Activated B cell treated with CpG ODN at 0.5 μM for 24 hours (primary cell): Measurements from ENCODE around the gene ATP8A2. TPM values are rescaled to one million over a fixed set of nuclear protein-coding genes. Genes with fewer than 3 reads are reported as not detected.

ENCODE experiments used
- ATAC-seq: fragments of 200-7000 bp; cut with Tn5 transposase; one replicate; pipeline ENCODE4 v1.10.0; 2021; ENCODE audit warnings: low read depth, mild to moderate bottlenecking, moderate library complexity
- CTCF ChIA-PET: fragments of 350-600 bp; sonication (Branson Sonifier 250); formaldehyde crosslinking; loops from one replicate; lab custom pipeline; 2021; ENCODE audit warnings: antibody characterized with exemption; lab: Charles Lee
- POLR2A ChIA-PET: fragments of 350-600 bp; sonication (Branson Sonifier 250); formaldehyde crosslinking; loops from one replicate; lab custom pipeline; 2021; ENCODE audit warnings: antibody characterized with exemption; lab: Charles Lee
- DNase-seq: peaks from one replicate; pipeline ENCODE4 v3.0.0; 2022
- H3K27ac Mint-ChIP-seq: one replicate; pipeline ENCODE4 v1.8.0; 2020; ENCODE audit warnings: mixed read lengths
- H3K27me3 Mint-ChIP-seq: one replicate; pipeline ENCODE4 v1.8.0; 2021; ENCODE audit warnings: mixed read lengths
- H3K36me3 Mint-ChIP-seq: one replicate; pipeline ENCODE4 v1.8.0; 2021; ENCODE audit warnings: low read depth, mixed read lengths
- H3K4me1 Mint-ChIP-seq: one replicate; pipeline ENCODE4 v1.8.0; 2021; ENCODE audit warnings: mixed read lengths
- H3K4me3 Mint-ChIP-seq: one replicate; pipeline ENCODE4 v1.8.0; 2020; ENCODE audit warnings: mild to moderate bottlenecking, mixed read lengths
- H3K9me3 Mint-ChIP-seq: one replicate; pipeline ENCODE4 v1.8.0; 2020; ENCODE audit warnings: mixed read lengths
- intact Hi-C: fragments of 100-400 bp; cut with micrococcal nuclease; formaldehyde crosslinking; loops from one replicate; pipeline ENCODE4 v1.15.1; 2024
- total RNA-seq: library from RNA; stranded (reverse); gene quantifications from 2 replicates; pipeline ENCODE4 v1.2.3, GENCODE V29; 2022
- TF ChIP-seq, protein P1 (sequence below): fragments of 200-600 bp; IDR thresholded peaks from one replicate; pipeline ENCODE4 v1.8.0; 2022; ENCODE audit warnings: antibody characterized with exemption, mild to moderate bottlenecking

ATP8A2 gene
- total RNA-seq, 1 donor from 2014 or later = not detected

DNA sequence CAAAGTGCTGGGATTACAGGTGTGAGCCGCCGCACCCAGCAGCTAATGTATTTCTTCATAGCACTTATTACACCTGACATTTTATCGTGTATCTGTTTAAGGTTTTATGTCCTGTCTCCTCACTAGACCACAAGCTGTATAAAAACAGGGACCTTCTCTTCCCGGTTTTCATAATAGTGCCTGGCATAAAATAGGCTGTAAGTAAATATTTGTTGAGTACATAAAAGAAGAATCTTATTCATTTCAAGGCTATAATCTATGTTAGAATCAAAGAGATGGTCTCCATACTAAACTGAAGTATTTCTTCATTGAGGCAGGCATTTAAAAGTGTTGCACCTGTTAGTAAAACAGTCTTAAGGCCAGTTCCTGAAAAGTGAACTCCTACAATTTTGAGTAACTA is 486.1 kb downstream of the ATP8A2 start:
- H3K9me3 Mint-ChIP-seq = no peaks in the 10 kb centered on the region
- no peaks in the 10 kb centered on the region for H3K4me1 Mint-ChIP-seq
- ATAC-seq (no peak), DNase-seq (no peak)
- TF ChIP-seq, protein P1, sequence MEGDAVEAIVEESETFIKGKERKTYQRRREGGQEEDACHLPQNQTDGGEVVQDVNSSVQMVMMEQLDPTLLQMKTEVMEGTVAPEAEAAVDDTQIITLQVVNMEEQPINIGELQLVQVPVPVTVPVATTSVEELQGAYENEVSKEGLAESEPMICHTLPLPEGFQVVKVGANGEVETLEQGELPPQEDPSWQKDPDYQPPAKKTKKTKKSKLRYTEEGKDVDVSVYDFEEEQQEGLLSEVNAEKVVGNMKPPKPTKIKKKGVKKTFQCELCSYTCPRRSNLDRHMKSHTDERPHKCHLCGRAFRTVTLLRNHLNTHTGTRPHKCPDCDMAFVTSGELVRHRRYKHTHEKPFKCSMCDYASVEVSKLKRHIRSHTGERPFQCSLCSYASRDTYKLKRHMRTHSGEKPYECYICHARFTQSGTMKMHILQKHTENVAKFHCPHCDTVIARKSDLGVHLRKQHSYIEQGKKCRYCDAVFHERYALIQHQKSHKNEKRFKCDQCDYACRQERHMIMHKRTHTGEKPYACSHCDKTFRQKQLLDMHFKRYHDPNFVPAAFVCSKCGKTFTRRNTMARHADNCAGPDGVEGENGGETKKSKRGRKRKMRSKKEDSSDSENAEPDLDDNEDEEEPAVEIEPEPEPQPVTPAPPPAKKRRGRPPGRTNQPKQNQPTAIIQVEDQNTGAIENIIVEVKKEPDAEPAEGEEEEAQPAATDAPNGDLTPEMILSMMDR = no peak
- intact Hi-C loops = no loop called here
- H3K27ac Mint-ChIP-seq = no peak overlapping the region
- H3K36me3 Mint-ChIP-seq = no peaks in the 10 kb centered on the region
- peaks cover 2% of the 10 kb centered on the region for H3K27me3 Mint-ChIP-seq
- no peak overlapping the region for H3K4me3 Mint-ChIP-seq
- CTCF ChIA-PET = no interaction called here
- POLR2A ChIA-PET = interaction anchor here (0.7 kb wide), 1 partner anchor 79 kb away, joined by 4 read pairs; no protein-coding TSS in a partner anchor

DNA sequence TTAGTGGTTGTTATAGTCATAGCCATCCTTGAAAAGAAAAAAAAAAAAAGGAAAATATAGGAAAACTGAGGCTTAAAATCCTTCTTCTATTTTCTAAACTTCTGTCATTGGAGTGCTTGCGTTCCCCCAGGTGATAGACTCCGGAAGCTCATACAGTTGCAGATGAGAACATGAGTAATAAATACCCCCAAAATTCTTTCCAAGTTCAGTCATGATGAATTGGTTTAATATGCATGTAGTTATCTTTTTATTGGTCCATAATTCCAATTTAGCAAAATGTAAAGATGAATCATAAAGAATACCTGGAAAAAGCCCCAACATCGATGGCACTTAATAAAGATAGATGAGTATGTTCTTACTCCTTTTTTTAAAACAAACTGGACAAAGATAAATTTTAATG is 487.8 kb downstream of the ATP8A2 start:
- DNase-seq = no peak
- no peaks in the 10 kb centered on the region for H3K4me1 Mint-ChIP-seq
- ATAC-seq = no peak
- ChIA-PET POLR2A (no interaction called here), CTCF (no interaction called here)
- intact Hi-C loops = no loop called here
- no peak overlapping the region for H3K27ac Mint-ChIP-seq
- H3K4me3 Mint-ChIP-seq = no peak overlapping the region
- TF ChIP-seq, protein P1 = no peak
- H3K27me3 Mint-ChIP-seq = peaks cover 2% of the 10 kb centered on the region
- H3K9me3 Mint-ChIP-seq = no peaks in the 10 kb centered on the region
- no peaks in the 10 kb centered on the region for H3K36me3 Mint-ChIP-seq

DNA sequence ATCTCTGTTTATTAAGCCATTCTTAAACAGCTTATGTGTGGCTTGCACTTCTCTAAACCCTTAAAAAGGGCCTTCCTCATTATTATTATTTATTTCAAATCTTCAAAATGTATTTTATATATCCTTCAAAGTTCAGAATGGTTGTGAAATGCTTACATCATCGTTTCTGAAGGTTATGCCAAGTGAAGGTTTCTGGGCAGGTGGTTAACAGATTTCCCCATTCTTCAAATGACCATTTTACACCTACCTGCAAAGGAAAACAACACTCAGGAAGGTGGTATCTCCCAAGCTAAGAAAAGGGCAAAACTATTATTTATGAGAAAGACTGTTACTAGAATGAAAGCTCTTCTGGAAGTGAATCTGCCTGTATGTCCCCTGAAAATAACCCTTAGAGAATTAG is 488.5 kb downstream of the ATP8A2 start:
- H3K36me3 Mint-ChIP-seq = no peaks in the 10 kb centered on the region
- peaks cover 3% of the 10 kb centered on the region for H3K27me3 Mint-ChIP-seq
- H3K4me1 Mint-ChIP-seq = no peaks in the 10 kb centered on the region
- no peak overlapping the region for H3K4me3 Mint-ChIP-seq
- intact Hi-C loops = no loop called here
- POLR2A ChIA-PET = no interaction called here
- CTCF ChIA-PET = no interaction called here
- no peaks in the 10 kb centered on the region for H3K9me3 Mint-ChIP-seq
- H3K27ac Mint-ChIP-seq = no peak overlapping the region
- no peak for DNase-seq
- TF ChIP-seq, protein P1 = no peak
- no peak for ATAC-seq

DNA sequence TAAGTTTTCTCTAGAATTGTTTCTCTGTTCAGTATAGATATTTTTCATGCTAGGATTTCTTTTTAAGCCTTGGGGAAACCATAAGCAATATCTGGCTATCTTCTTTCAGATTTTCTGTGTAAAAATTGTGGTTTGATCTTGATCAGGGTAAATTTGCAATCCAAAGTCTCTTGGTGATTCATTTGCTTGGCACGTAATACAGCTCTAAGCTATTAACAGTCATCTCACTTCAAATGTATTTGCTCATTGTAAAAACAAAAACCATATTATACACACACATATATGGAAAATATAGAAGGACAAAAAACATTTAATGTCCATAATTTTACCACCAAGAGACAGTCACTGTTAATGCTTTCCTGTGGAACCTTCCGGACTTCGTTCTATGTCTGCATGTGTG is 489.1 kb downstream of the ATP8A2 start:
- DNase-seq (no peak), ATAC-seq (no peak)
- Mint-ChIP-seq H3K27me3 (peaks cover 4% of the 10 kb centered on the region), H3K4me3 (no peak overlapping the region), H3K27ac (no peak overlapping the region), H3K4me1 (no peaks in the 10 kb centered on the region), H3K36me3 (no peaks in the 10 kb centered on the region), H3K9me3 (no peaks in the 10 kb centered on the region)
- TF ChIP-seq, protein P1 = no peak
- intact Hi-C loops = no loop called here
- ChIA-PET CTCF (no interaction called here), POLR2A (no interaction called here)

DNA sequence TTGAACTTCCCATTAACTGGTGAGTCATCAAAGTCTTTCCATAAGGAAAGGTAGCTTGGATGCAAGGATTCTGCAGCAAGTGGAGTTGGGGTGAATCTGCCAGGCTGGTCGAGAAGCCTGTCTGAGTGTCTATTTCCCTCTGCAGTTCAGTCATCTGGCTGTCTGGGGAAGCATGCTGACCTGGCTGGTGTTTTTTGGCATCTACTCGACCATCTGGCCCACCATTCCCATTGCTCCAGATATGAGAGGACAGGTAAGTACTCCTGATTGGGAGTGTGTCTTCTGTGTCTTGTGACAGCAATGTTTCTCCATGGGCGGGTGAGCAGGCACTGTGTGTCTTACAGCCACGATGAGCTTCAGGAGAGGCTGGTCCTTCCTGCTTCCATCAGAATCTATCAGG is 490.4 kb downstream of the ATP8A2 start:
- H3K9me3 Mint-ChIP-seq = no peaks in the 10 kb centered on the region
- ChIA-PET POLR2A (no interaction called here), CTCF (no interaction called here)
- no peak overlapping the region for H3K4me3 Mint-ChIP-seq
- ATAC-seq (no peak), DNase-seq (no peak)
- no peak overlapping the region for H3K27ac Mint-ChIP-seq
- no peaks in the 10 kb centered on the region for H3K4me1 Mint-ChIP-seq
- intact Hi-C loops = no loop called here
- peaks cover 2% of the 10 kb centered on the region for H3K27me3 Mint-ChIP-seq
- TF ChIP-seq, protein P1 = no peak
- no peaks in the 10 kb centered on the region for H3K36me3 Mint-ChIP-seq
